Subcutaneous adipose tissue (tissue), 4 donors: ENCODE measurements around the gene CASS4. TPM values are rescaled to one million over a fixed set of nuclear protein-coding genes. Genes with fewer than 3 reads are reported as not detected.

Source experiments
- total RNA-seq, 4 donors: library from RNA; depleted of rRNA; stranded (reverse); fragments of >200 nt; gene quantifications; one replicate each; pipeline ENCODE4 v1.1.0, GENCODE V29; 2016
- TF ChIP-seq, protein P1 (sequence below): fragments of 450-650 bp; IDR thresholded peaks from one replicate; pipeline ENCODE4 v1.5.1; 2016; ENCODE audit warnings: low read depth, mild to moderate bottlenecking, control low read depth, antibody characterized with exemption, moderate library complexity

Gene CASS4
- total RNA-seq, 4 donors from 2014 or later, result 0.94 to 16.5 (median 3.7) TPM

DNA sequence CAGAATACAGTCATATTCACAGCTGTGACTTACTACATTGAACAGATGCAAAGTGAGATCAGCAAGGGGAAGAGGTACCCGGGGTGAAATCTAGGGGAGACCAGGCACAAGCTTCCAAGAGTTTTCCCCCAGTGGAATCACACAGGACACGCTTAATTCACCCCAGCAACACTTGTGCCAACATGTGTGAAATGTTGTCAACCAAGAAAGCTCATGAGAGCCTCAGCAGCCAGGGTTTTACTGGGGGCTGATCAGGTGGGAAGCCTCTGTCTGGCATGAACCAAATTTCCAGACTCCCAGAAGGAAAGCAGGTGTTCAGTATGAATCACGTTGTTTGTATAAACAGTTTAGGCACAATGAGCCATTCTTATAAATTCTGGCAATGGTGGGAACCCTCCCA is 49.5 kb downstream of the CASS4 start:
- TF ChIP-seq, protein P1, sequence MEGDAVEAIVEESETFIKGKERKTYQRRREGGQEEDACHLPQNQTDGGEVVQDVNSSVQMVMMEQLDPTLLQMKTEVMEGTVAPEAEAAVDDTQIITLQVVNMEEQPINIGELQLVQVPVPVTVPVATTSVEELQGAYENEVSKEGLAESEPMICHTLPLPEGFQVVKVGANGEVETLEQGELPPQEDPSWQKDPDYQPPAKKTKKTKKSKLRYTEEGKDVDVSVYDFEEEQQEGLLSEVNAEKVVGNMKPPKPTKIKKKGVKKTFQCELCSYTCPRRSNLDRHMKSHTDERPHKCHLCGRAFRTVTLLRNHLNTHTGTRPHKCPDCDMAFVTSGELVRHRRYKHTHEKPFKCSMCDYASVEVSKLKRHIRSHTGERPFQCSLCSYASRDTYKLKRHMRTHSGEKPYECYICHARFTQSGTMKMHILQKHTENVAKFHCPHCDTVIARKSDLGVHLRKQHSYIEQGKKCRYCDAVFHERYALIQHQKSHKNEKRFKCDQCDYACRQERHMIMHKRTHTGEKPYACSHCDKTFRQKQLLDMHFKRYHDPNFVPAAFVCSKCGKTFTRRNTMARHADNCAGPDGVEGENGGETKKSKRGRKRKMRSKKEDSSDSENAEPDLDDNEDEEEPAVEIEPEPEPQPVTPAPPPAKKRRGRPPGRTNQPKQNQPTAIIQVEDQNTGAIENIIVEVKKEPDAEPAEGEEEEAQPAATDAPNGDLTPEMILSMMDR, result no peak

- TF ChIP-seq, protein P1, result no peak
These were observed 51.4 kb downstream of the CASS4 start for GRCh38 chr20:56463428-56463827.

- TF ChIP-seq, protein P1, result no peak
These were observed 53.9 kb downstream of the CASS4 start for GRCh38 chr20:56465997-56466396.

DNA sequence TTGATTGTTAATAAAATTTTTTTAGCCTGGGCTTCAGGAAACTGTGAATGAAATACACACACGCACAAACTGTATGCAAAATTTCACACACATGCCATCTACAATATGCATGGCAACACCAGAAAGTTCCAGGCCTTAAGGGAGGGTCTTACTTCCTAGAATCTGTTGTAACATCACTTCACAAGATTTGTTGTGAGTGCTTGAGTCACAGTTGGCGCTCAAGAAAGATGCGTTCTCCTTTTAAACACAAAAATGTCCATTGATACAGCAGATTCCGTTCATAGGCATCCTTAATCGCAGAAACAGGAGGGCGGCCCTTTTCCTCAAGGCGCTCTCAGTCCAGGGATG is 55.9 kb downstream of the CASS4 start:
- TF ChIP-seq, protein P1, result no peak

GRCh38 chr20:56468316-56469076 is 56.4 kb downstream of the CASS4 start, which contains the start of gene RTF2:
RTF2 (plus strand) TSS chr20:56468627; CDS start chr20:56468698, 71 bp downstream.
- TF ChIP-seq, protein P1, result no peak

DNA sequence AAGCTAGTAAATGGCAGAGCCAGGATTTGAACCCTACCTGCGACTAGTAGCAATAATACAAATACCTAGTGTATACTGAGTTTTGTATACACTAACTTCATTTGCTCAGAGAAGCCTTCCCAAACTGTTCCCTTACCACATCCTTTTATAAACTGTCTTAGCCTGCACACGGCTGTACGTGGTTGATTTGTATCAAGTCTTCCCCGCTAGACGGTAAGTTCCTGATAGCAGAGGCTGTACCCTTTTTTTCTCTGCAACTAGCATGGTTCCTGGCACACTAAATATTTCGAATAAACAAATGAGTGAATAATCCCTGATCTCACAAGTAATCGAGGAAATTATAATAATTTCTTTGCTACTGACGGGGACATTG is 57.0 kb downstream of the CASS4 start:
- TF ChIP-seq, protein P1, result no peak

DNA sequence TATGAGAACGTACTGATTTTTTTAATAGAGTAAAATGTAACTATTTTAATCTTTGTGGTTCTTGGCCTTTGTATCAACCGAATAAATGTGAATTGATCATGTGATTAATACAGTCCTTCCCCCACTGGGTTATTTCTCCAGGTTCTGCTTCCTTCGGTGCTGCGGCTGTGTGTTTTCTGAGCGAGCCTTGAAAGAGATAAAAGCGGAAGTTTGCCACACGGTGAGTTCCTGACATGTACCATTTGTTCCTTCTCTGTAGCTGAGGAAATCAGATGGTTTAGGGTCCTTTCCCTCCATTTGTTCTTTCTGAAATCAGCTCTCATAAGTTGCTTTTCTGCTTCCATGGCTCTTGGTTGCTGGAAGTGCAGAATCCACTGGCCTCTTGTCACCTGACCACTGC is 71.9 kb downstream of the CASS4 start:
- TF ChIP-seq, protein P1, result no peak
